ENCODE results near the gene TRPM4.

The TRPM4 gene

DNA sequence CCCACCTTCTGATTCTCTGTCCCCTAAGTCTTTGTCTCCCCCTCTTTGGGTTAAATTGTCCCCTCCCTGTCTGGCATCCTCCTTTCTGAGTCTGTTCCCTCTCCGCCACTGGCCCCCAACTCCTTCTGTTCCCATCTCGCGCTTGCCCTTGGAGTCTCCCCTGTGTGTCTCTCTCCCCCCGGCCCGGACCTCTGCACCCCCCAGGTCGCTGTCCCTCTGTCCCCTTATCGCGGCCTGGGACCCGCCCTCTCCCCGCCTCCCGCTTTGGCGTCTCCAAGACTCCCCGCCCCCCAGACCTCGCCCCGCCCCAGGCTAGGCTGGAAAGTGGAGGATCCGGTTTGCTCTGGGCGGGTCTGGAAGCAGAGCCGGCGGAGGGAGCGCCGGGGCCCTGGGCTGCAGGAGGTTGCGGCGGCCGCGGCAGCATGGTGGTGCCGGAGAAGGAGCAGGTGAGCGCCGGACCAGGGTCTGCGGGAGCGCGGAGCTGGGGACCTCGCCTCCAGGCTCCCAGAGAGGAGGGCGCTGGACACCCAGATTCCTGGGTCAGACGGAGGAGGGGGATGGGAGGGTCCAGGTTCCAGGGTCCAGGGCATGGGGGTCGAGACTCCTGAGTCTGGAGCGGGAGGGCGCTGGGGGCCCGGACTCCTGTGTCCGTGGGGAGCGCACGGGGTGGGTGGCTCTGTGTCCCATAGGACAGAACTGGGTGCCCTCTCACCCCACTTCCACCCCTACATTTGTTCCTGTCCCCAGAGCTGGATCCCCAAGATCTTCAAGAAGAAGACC lies at the start of gene TRPM4:
TRPM4 (plus strand) TSS at position 348 of the 780 bp plus-strand sequence; CDS start at position 423, 75 bp downstream.
- TF ChIP-seq, protein P1, sequence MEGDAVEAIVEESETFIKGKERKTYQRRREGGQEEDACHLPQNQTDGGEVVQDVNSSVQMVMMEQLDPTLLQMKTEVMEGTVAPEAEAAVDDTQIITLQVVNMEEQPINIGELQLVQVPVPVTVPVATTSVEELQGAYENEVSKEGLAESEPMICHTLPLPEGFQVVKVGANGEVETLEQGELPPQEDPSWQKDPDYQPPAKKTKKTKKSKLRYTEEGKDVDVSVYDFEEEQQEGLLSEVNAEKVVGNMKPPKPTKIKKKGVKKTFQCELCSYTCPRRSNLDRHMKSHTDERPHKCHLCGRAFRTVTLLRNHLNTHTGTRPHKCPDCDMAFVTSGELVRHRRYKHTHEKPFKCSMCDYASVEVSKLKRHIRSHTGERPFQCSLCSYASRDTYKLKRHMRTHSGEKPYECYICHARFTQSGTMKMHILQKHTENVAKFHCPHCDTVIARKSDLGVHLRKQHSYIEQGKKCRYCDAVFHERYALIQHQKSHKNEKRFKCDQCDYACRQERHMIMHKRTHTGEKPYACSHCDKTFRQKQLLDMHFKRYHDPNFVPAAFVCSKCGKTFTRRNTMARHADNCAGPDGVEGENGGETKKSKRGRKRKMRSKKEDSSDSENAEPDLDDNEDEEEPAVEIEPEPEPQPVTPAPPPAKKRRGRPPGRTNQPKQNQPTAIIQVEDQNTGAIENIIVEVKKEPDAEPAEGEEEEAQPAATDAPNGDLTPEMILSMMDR (IDR thresholded peaks at IDR 0.05; ENCODE audit: insufficient read depth, low read depth, low read length, missing control alignments), result no peak
- H3K4me3 ChIP-seq (ENCODE audit: low read length), result peak within 1 kb of the TSS; percentile 91
- peak; percentile 92 for DNase-seq (ENCODE audit: low read depth)

DNA sequence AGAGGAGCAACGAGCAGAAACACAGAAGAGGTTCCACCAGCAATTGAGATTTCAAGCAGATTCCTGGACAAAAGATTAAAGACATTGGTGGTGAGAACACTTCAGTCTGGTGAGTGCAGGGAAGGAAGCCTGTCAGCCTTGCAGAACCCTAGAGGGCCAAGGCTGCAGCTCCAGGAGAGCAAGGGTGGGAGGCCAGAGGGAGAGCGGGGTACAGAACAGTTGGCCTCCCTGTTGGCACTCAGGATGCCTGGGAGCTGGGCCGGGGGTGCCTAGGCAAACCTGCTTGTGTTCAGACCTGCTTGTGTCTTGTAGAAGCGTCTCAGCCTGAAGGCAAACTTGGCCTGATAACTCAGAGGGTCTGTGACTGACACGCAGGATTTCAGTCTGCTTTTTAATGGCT lies 48.5 kb upstream of the TRPM4 start:
- DNase-seq (ENCODE audit: low read depth), result no peak
- no peak overlapping the region for H3K4me3 ChIP-seq (ENCODE audit: low read length)
- TF ChIP-seq, protein P1 (IDR thresholded peaks at IDR 0.05; ENCODE audit: insufficient read depth, low read depth, low read length, missing control alignments), result no peak

- no peak for DNase-seq (ENCODE audit: low read depth)
- TF ChIP-seq, protein P1 (IDR thresholded peaks at IDR 0.05; ENCODE audit: insufficient read depth, low read depth, low read length, missing control alignments), result no peak
- no peak overlapping the region for H3K4me3 ChIP-seq (ENCODE audit: low read length)
Observed at GRCh38 chr19:49109569-49110233, 47.9 kb upstream of the TRPM4 start.

GRCh38 chr19:49110567-49110966 lies 47.0 kb upstream of the TRPM4 start:
- no peak overlapping the region for H3K4me3 ChIP-seq (ENCODE audit: low read length)
- TF ChIP-seq, protein P1 (IDR thresholded peaks at IDR 0.05; ENCODE audit: insufficient read depth, low read depth, low read length, missing control alignments), result no peak
- DNase-seq (ENCODE audit: low read depth), result no peak

GRCh38 chr19:49111218-49111998 lies 46.2 kb upstream of the TRPM4 start:
- H3K4me3 ChIP-seq (ENCODE audit: low read length), result no peak overlapping the region
- TF ChIP-seq, protein P1 (IDR thresholded peaks at IDR 0.05; ENCODE audit: insufficient read depth, low read depth, low read length, missing control alignments), result no peak
- no peak for DNase-seq (ENCODE audit: low read depth)

- TF ChIP-seq, protein P1 (IDR thresholded peaks at IDR 0.05; ENCODE audit: insufficient read depth, low read depth, low read length, missing control alignments), result no peak
- peak within 1 kb of the TSS; percentile 64 for H3K4me3 ChIP-seq (ENCODE audit: low read length)
- peak; percentile 72 for DNase-seq (ENCODE audit: low read depth)
Observed at GRCh38 chr19:49113762-49114629, 43.6 kb upstream of the TRPM4 start, which contains the start of gene LIN7B. Gene LIN7B (plus strand): TSS chr19:49114370. CDS start chr19:49114405, 35 bp downstream.

Data from epithelial cell of esophagus (primary cell).